IPS DF 6.9 (cell line): ENCODE results near the gene WDPCP.
"Not testable (repeated sequence)": the region's sequence is repeated elsewhere in the genome, so short reads cannot be mapped to it uniquely, and the experiment has no call there.

Experiments
- DNase-seq: peaks from one replicate; pipeline ENCODE4 v3.0.0-alpha.2; 2013; ENCODE audit warnings: low read depth, low spot score
- H3K27ac ChIP-seq: one replicate; pipeline ENCODE4 v1.5.1; 2013; ENCODE audit warnings: low read length, control low read depth
- H3K27me3 ChIP-seq: 2 replicates; pipeline ENCODE4 v1.6.1; 2013; ENCODE audit warnings: mild to moderate bottlenecking, low read length; ENCODE audit not compliant: control insufficient read depth, insufficient read depth
- H3K36me3 ChIP-seq: 2 replicates; pipeline ENCODE4 v1.6.1; 2013; ENCODE audit warnings: low read length; ENCODE audit not compliant: control insufficient read depth, insufficient read depth
- H3K4me1 ChIP-seq: 2 replicates; pipeline ENCODE4 v1.6.1; 2013; ENCODE audit warnings: low read length; ENCODE audit not compliant: control insufficient read depth, insufficient read depth
- H3K4me3 ChIP-seq: 2 replicates; pipeline ENCODE4 v1.5.1; 2013; ENCODE audit warnings: mild to moderate bottlenecking, low read length
- H3K9me3 ChIP-seq: 2 replicates; pipeline ENCODE4 v1.6.1; 2013; ENCODE audit warnings: low read length, inconsistent platforms; ENCODE audit not compliant: control insufficient read depth, insufficient read depth
- WGBS: extraction: QIAGEN DNeasy Blood & Tissue Kit; methylation state at CpG from one replicate; pipeline ENCODE4 v1.1.7; 2013; ENCODE audit warnings: mixed read lengths, missing lambda C conversion rate; ENCODE audit not compliant: insufficient read length, insufficient coverage; 5-methylcytosine and 5-hydroxymethylcytosine counted together

WDPCP gene

DNA sequence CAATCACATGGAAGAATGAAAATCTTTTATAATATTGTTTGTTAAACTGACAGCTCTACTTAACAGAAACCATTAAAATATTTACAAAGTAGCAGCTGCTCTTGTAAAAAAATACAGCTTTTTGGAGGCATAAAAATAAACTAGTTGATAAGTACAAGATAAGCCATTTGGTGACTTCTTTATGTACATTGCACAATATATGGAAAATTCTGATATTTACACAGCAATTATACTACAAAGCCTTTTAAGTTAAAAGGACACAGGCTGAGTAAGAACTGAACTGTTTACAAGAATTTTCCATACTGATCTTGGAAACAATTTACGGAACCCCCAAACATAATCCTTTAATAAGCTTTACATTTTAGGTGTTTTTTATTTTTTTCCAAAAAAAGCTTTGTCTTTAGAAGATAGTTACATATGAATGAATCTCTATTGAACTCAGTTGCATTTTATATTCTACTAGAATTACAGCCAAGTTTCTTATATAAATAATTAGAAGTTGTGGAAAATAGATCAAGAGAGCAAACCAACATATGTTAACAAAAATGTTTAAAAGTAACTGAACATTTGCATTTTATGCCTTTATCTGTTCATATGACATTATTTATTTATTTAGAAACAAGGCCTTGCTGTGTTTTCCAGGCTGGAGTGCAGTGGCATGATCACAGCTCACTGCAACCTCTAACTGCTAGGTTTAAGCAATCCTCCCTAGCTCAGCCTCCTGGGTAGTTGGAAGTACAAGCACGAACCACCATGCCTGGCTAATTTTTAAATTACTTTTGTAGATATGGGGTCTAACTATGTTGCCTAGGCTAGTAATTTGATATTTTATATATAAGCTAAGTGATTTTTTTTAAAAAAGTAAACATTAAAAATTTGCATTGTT is 395.1 kb downstream of the WDPCP start:
- Histone ChIP-seq H3K4me3 (no peak overlapping the region), H3K9me3 (no peaks in the 10 kb centered on the region), H3K27ac (no peak overlapping the region), H3K36me3 (no peaks in the 10 kb centered on the region), H3K4me1 (no peaks in the 10 kb centered on the region), H3K27me3 (no peaks in the 10 kb centered on the region)
- no peak for DNase-seq
- WGBS = no CpG with 5 or more reads among the region's 2 CpGs

- Histone ChIP-seq H3K4me1 (no peaks in the 10 kb centered on the region), H3K27ac (no peak overlapping the region), H3K4me3 (no peak overlapping the region), H3K9me3 (no peaks in the 10 kb centered on the region), H3K36me3 (no peaks in the 10 kb centered on the region), H3K27me3 (no peaks in the 10 kb centered on the region)
- DNase-seq = no peak
Measured at GRCh38 chr2:63192169-63192888, 395.9 kb downstream of the WDPCP start.

DNA sequence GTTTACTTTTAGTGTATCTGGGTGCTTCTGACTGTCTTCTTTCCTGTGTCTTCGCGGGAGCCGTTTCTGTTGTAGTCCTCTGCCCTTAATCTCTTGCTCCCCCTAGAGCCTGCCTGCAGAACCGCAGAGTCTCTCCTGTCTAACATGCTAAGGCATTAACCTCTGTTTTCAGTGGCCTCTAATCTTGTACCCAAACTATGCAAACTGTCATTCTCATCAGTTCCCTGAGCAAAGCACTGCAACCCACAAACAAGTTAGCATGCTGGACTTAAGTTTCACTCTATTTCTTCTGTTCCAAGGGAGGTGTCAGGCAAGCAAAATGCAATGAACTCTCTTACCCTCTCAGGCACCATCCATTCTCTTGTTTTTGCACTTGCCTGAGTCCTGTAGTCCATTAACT is 399.3 kb downstream of the WDPCP start:
- WGBS = no CpG with 5 or more reads among the region's 4 CpGs
- no peaks in the 10 kb centered on the region for H3K27me3 ChIP-seq
- H3K27ac ChIP-seq = no peak overlapping the region
- no peaks in the 10 kb centered on the region for H3K9me3 ChIP-seq
- H3K4me3 ChIP-seq = no peak overlapping the region
- no peaks in the 10 kb centered on the region for H3K36me3 ChIP-seq
- H3K4me1 ChIP-seq = no peaks in the 10 kb centered on the region
- peak; percentile 27 for DNase-seq

DNA sequence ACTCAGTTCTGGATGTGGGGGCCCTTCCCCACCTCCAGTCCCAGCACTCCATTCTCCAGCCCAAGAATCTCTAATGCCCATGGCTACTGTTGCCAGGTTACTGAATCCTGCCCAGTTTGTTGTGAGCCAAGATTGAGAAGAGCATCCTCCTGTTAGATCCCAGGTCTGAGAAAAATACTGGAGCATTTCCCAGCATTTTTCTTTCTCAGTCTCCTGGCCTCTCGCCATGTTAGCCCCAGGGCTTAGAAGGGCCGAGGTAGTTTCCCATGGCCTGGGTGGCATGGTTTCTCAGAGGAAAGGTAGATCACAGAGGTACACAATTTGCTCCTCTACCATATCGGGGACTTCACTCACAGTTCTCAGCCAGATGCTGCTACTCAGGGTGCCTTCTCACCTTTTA is 401.9 kb downstream of the WDPCP start:
- no peaks in the 10 kb centered on the region for H3K36me3 ChIP-seq
- no CpG with 5 or more reads among the region's 3 CpGs for WGBS
- H3K4me1 ChIP-seq = no peaks in the 10 kb centered on the region
- no peaks in the 10 kb centered on the region for H3K27me3 ChIP-seq
- no peaks in the 10 kb centered on the region for H3K9me3 ChIP-seq
- no peak for DNase-seq
- no peak overlapping the region for H3K27ac ChIP-seq
- no peak overlapping the region for H3K4me3 ChIP-seq

DNA sequence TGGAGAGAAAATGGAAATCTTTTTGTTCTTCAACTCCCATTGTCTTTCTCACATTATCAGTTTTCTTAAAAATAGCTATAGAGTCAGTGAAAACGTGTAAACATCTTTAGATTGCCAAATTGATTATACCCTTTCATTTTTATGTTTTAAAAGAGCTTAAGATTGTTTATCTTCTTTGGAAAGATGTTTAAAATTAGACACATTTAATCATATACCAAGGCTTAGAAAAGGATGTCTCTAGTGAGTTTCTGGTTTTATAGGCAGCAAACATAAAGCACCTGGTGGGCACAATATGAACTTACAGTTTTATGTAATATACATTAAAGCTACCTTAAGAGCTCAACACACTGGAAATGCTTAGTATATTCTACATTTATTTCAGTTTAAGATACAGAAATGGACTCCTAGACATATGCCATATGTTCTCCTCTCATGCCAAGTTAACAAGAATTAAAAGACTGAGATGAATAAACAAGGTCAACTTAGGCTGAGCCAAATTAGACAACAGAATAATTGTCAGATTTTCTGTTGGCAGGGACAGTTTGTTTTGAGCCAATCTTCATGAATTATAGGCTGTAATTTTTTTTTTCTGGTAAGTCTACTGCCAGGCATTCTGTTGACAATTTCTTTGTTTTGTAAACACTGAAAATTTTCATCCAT is 425.0 kb downstream of the WDPCP start:
- Histone ChIP-seq H3K27me3 (no peaks in the 10 kb centered on the region), H3K9me3 (no peaks in the 10 kb centered on the region), H3K27ac (no peak overlapping the region), H3K4me3 (no peak overlapping the region), H3K4me1 (no peaks in the 10 kb centered on the region), H3K36me3 (no peaks in the 10 kb centered on the region)
- WGBS = no CpG with 5 or more reads among the region's 1 CpG
- no peak for DNase-seq

DNA sequence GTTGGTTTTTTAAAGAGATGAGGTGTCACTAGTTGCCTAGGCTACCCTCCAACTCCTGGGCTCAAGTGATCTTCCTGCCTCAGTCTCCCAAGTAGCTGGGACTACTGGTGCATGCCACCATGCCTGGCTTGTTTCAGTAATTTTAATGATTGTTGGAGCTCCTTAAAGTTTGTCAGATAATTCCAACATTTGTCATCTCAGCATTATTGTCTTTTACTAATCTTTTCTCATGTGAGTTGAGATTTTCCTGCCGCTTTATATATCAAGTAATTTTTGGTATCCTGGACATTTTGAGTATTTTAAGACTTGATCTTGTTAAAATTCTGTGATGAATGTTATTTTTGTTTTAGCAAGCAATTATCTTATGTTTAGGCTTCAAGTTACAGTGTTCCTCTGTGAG is 429.0 kb downstream of the WDPCP start:
- H3K9me3 ChIP-seq = no peaks in the 10 kb centered on the region
- no peaks in the 10 kb centered on the region for H3K27me3 ChIP-seq
- H3K36me3 ChIP-seq = no peaks in the 10 kb centered on the region
- H3K4me1 ChIP-seq = no peaks in the 10 kb centered on the region
- no CpG with 5 or more reads among the region's 1 CpG for WGBS
- H3K4me3 ChIP-seq = no peak overlapping the region
- no peak for DNase-seq
- no peak overlapping the region for H3K27ac ChIP-seq

DNA sequence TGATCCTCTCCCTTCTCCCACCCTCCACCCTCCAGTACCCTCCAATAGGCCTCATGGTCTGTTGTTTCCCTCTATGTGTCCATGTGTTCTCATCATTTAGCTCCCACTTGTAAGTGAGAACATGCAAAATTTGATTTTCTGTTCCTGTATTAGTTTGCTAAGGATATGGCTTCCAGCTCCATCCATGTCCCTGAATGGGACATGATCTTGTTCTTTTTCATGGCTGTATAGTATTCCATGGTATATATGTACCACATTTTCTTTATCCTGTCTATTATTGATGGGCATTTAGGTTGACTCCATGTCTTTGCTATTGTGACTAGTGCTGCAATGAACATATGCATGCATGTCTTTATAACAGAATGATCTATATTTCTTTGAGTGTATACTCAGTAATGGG is 451.6 kb downstream of the WDPCP start:
- not testable (repeated sequence) for DNase-seq, H3K4me3 ChIP-seq, H3K9me3 ChIP-seq, H3K27ac ChIP-seq, H3K36me3 ChIP-seq, H3K27me3 ChIP-seq, H3K4me1 ChIP-seq

DNA sequence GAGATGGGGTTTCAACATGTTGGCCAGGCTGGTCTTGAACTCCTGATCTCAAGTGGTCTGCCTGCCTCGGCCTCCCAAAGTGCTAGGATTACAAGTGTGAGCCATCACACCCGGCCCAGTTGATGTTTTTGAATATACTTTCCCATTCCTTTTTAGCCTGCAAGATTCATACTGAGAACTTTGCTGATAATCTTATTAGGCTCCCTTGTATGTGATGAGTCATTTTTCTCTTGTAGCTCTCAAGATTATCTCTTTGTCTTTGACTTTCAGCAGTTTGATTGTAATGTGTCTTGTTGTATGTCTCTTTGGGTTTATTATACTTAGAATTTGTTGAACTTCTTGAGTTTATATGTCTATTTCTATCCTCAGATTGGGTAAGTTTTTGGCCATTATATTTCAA is 456.3 kb downstream of the WDPCP start:
- H3K9me3 ChIP-seq = no peaks in the 10 kb centered on the region
- no peak overlapping the region for H3K27ac ChIP-seq
- WGBS = no CpG with 5 or more reads among the region's 2 CpGs
- no peaks in the 10 kb centered on the region for H3K4me1 ChIP-seq
- DNase-seq = no peak
- H3K27me3 ChIP-seq = no peaks in the 10 kb centered on the region
- no peaks in the 10 kb centered on the region for H3K36me3 ChIP-seq
- no peak overlapping the region for H3K4me3 ChIP-seq

DNA sequence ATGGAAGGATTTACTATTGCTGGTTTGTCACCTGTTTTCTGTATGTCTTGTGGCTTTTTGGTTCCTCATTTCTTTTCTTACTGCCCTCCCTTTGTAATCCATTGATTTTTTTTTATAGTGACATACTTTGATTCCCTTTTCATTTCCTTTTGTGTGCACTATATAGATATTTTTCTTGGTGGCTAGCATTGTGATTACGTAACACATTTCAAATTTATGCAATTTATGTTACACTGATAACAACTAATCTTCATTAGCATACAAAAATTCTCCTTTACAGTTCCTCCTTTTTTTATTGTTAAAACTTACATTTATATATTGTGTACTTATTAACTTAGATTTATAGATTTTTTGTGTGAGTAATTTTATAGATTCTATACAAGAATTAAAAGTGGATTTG is 457.1 kb downstream of the WDPCP start:
- no peak for DNase-seq
- Histone ChIP-seq H3K36me3 (no peaks in the 10 kb centered on the region), H3K27ac (no peak overlapping the region), H3K4me3 (no peak overlapping the region), H3K9me3 (no peaks in the 10 kb centered on the region), H3K27me3 (no peaks in the 10 kb centered on the region), H3K4me1 (no peaks in the 10 kb centered on the region)
- no CpG with 5 or more reads among the region's 1 CpG for WGBS

GRCh38 chr2:63127594-63127993 is 460.7 kb downstream of the WDPCP start:
- Histone ChIP-seq H3K27me3 (no peaks in the 10 kb centered on the region), H3K27ac (no peak overlapping the region), H3K4me1 (no peaks in the 10 kb centered on the region), H3K36me3 (no peaks in the 10 kb centered on the region), H3K9me3 (no peaks in the 10 kb centered on the region), H3K4me3 (no peak overlapping the region)
- no peak for DNase-seq
- no CpG with 5 or more reads among the region's 4 CpGs for WGBS
